Nephron (organoid): Measurements from ENCODE around the gene SSX1.
"Not testable (repeated sequence)": the region's sequence is repeated elsewhere in the genome, so short reads cannot be mapped to it uniquely, and the experiment has no call there.

Experiments used
- H3K27ac Mint-ChIP-seq, 3 experiments: 2 replicates each; pipeline ENCODE4 v1.8.0; 2020; ENCODE audit warnings: mixed read lengths in 3 of 3, mild to moderate bottlenecking in 2 of 3, moderate library complexity in 1 of 3
- H3K27me3 Mint-ChIP-seq: 2 replicates; pipeline ENCODE4 v1.8.0; 2021; ENCODE audit warnings: low read depth, mild to moderate bottlenecking, moderate library complexity, mixed read lengths
- H3K36me3 Mint-ChIP-seq: 2 replicates; pipeline ENCODE4 v1.8.0; 2020; ENCODE audit warnings: low read depth, mixed read lengths
- H3K4me1 Mint-ChIP-seq: 2 replicates; pipeline ENCODE4 v1.8.0; 2020; ENCODE audit warnings: mixed read lengths
- H3K4me3 Mint-ChIP-seq, 3 experiments: 2 replicates each; pipeline ENCODE4 v1.8.0; 2020; ENCODE audit warnings: mild to moderate bottlenecking in 3 of 3, mixed read lengths in 3 of 3, moderate library complexity in 2 of 3
- H3K9me3 Mint-ChIP-seq: 2 replicates; pipeline ENCODE4 v1.8.0; 2020; ENCODE audit warnings: mixed read lengths
- TF ChIP-seq, protein P1 (sequence below), 3 experiments: fragments of 200-600 bp; sonication (generic); IDR thresholded peaks; one replicate each; pipeline ENCODE4 v1.5.0; 2021; ENCODE audit warnings: antibody characterized with exemption in 3 of 3; ENCODE audit not compliant: unreplicated experiment in 3 of 3

The SSX1 gene, protein sequence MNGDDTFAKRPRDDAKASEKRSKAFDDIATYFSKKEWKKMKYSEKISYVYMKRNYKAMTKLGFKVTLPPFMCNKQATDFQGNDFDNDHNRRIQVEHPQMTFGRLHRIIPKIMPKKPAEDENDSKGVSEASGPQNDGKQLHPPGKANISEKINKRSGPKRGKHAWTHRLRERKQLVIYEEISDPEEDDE

DNA sequence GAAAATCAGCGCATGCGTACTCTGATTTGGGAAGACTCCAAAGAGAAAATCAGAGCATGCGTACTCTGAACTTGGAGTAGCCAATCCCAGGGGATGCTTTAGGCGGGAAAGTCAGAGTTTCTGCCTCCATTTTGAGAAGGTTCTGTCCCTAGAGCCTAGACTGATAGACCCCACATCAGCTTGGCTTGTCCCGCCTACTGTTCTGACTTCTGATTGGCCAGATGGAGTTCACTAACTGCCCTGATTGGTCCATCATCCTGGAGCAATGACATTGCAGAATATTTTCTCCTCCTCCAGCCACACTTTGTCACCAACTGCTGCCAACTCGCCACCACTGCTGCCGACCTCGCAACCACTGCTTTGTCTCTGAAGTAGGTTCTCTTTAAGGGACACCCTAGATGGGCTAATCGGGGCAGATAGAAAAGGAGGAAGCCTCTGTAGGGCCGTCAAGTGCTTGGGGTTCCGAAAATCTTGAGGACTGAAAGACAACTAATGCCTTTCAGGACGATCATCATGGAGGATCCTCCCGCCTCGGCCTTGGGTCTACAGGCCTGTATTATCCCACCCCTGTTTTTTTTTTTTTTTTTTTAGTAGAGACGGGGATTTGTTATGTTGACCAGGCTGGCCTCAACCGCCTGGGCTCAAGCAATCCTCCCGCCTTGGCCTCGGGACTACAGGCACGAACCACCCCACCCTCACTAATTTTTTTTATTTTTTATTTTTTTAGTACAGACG lies at the start of gene SSX1:
Gene SSX1 (plus strand): TSS at position 331 of the 735 bp plus-strand sequence. CDS start 1,850 bp downstream, outside the sequence.
- not testable (repeated sequence) for H3K9me3 Mint-ChIP-seq, H3K36me3 Mint-ChIP-seq, H3K27me3 Mint-ChIP-seq, H3K4me1 Mint-ChIP-seq, H3K27ac Mint-ChIP-seq, H3K4me3 Mint-ChIP-seq

DNA sequence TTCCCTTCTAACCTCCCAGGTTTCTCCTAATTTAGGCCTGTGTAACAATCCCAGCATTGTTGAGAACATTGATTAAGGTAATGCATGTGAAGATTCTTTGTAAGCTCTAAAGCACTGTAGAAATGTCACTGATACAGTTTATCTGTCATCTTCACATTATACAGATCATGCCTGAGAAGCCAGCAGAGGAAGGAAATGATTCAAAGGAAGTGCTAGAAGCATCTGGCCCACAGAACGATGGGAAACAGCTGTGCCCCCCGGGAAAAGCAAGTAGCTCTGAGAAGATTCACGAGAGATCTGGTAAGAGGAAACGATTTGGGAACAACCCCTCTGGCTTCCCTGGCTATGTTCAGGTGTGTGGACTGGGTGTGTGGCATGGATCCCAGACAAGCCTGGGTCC lies 40.9 kb upstream of the SSX1 start:
- H3K36me3 Mint-ChIP-seq, H3K27ac Mint-ChIP-seq, H3K27me3 Mint-ChIP-seq, H3K9me3 Mint-ChIP-seq, H3K4me1 Mint-ChIP-seq, H3K4me3 Mint-ChIP-seq: not testable (repeated sequence)

DNA sequence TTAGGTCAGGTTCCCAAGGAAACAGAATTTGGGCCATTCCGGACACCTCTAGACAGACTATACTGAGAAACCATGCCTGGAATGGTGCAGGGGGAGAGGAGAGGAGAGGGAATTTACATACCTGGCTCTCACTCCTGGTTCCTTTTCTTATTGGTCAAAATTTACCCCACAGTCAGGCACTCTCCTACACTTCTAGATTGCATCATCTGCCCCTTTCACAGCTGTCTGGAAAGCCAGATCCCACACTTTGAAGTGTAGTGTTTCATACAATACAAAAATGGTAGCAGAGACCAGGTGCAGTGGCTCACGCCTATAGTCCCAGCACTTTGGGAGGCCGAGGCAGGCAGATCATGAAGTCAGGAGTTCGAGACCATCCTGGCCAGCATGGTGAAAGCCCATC lies 31.0 kb upstream of the SSX1 start:
- not testable (repeated sequence) for H3K4me1 Mint-ChIP-seq, H3K27me3 Mint-ChIP-seq

DNA sequence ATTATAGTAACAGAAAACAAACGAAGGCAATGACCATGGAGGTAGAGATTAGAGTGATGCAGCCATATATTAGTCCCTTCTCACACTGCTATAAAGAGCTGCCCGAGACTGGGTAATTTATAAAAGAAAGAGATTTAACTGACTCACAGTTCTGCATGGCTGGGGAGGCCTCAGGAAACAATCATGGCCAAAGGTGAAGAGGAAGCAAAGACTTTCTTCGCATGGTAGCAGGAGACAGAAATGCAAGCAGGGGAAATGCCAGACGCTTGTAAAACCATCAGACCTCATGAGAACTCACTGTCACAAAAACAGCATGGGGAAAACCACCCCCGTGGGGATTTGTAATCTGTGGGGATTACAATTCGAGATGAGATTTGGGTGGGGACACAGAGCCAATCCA lies 2.2 kb upstream of the SSX1 start:
- not testable (repeated sequence) for H3K27ac Mint-ChIP-seq, H3K27me3 Mint-ChIP-seq, H3K36me3 Mint-ChIP-seq, H3K4me3 Mint-ChIP-seq, H3K4me1 Mint-ChIP-seq, H3K9me3 Mint-ChIP-seq

More for the DNA sequence above, 31.0 kb upstream of the SSX1 start:
- peaks cover 23% of the 10 kb centered on the region for H3K9me3 Mint-ChIP-seq
- H3K27ac Mint-ChIP-seq, H3K4me3 Mint-ChIP-seq, H3K36me3 Mint-ChIP-seq: not testable (repeated sequence)

DNA sequence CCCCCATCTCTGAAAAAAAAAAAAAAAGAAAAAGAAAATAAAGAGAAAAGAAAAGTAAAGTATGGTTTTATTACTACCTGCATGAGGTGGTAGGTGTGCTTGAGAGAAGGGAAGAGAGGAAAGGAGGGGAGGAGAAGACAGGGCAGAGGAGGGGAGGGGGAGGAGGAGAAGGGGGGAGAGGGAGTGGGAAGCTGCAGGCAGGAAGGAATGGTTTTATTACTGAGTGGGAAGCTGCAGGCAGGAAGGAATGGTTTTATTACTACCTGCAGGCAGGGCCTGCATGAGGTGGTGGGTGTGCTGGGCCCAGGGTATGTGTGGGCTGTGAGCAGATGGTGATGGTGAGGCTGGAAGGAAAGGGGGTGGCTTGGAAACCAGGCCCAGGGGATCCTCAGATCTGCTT lies 19.2 kb downstream of the SSX1 start:
- not testable (repeated sequence) for H3K9me3 Mint-ChIP-seq, H3K27me3 Mint-ChIP-seq, H3K36me3 Mint-ChIP-seq, H3K4me1 Mint-ChIP-seq, H3K27ac Mint-ChIP-seq, H3K4me3 Mint-ChIP-seq

DNA sequence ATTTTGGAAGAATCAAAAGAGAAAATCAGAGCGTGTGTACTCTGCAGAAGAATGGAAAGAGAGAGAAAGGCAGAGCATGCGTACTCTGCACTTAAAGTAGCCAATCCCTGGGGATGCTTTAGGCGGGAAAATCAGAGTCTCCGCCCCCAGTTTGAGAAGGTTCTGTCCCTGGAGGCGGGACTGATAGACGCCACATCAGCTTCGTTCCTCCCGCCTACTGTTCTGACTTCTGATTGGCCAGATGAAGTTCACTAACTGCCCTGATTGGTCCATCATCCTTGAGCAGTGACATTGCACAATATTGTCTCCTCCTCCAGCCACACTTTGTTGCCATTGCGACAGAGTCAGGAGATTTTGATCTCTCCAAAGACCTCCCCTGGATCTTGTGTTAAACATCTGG lies 23.8 kb downstream of the SSX1 start:
- no peaks in the 10 kb centered on the region for H3K36me3 Mint-ChIP-seq
- H3K27ac Mint-ChIP-seq = no peak overlapping the region
- H3K27me3 Mint-ChIP-seq = no peaks in the 10 kb centered on the region
- H3K4me3 Mint-ChIP-seq = no peak overlapping the region
- peaks cover 10% of the 10 kb centered on the region for H3K9me3 Mint-ChIP-seq
- H3K4me1 Mint-ChIP-seq = no peaks in the 10 kb centered on the region
- TF ChIP-seq, protein P1, sequence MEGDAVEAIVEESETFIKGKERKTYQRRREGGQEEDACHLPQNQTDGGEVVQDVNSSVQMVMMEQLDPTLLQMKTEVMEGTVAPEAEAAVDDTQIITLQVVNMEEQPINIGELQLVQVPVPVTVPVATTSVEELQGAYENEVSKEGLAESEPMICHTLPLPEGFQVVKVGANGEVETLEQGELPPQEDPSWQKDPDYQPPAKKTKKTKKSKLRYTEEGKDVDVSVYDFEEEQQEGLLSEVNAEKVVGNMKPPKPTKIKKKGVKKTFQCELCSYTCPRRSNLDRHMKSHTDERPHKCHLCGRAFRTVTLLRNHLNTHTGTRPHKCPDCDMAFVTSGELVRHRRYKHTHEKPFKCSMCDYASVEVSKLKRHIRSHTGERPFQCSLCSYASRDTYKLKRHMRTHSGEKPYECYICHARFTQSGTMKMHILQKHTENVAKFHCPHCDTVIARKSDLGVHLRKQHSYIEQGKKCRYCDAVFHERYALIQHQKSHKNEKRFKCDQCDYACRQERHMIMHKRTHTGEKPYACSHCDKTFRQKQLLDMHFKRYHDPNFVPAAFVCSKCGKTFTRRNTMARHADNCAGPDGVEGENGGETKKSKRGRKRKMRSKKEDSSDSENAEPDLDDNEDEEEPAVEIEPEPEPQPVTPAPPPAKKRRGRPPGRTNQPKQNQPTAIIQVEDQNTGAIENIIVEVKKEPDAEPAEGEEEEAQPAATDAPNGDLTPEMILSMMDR (IDR thresholded peaks at IDR 0.05; ENCODE audit: unreplicated experiment in 3 of 3) = no peak

DNA sequence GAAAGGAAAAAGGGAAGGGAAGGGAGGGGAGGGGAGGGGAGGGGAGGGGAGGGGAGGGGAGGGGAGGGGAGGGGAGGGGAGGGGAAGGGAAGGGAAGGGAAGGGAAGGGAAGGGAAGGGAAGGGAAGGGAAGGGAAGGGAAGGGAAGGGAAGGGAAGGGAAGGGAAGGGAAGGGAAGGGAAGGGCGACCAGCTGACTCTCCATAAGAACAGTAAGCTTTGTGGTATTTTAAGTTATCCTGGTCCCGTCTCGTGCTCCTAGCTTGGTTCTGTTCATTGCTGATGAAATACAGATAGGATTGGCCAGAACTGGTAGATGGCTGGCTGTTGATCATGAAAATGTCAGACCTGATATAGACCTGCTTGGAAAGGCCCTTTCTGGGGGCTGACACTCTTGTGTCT lies 25.5 kb downstream of the SSX1 start:
- not testable (repeated sequence) for H3K27me3 Mint-ChIP-seq, H3K27ac Mint-ChIP-seq, H3K36me3 Mint-ChIP-seq, H3K4me3 Mint-ChIP-seq, H3K4me1 Mint-ChIP-seq
- H3K9me3 Mint-ChIP-seq = peaks cover 10% of the 10 kb centered on the region

DNA sequence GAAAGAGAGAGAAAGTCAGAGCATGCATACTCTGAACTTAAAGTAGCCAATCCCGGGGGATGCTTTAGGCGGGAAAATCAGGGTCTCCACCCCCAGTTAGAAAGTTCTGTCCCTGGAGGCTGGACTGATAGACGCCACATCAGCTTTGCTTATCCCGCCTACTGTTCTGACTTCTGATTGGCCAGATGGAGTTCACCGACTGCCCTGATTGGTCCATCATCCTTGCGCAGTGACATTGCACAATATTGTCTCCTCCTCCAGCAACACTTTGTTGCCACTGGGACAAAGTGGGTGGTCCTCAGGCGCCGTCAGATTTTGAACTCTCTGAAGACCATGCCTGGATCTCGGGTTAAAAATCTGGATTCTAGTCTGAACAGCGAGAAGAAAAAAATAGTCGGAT lies 51.0 kb downstream of the SSX1 start:
- H3K36me3 Mint-ChIP-seq = no peaks in the 10 kb centered on the region
- H3K4me1 Mint-ChIP-seq = peaks cover 7% of the 10 kb centered on the region
- H3K9me3 Mint-ChIP-seq = peaks cover 10% of the 10 kb centered on the region
- TF ChIP-seq, protein P1 (IDR thresholded peaks at IDR 0.05; ENCODE audit: unreplicated experiment in 3 of 3) = no peak
- no peaks in the 10 kb centered on the region for H3K27me3 Mint-ChIP-seq
- H3K27ac Mint-ChIP-seq = no peak overlapping the region
- H3K4me3 Mint-ChIP-seq = no peak overlapping the region

DNA sequence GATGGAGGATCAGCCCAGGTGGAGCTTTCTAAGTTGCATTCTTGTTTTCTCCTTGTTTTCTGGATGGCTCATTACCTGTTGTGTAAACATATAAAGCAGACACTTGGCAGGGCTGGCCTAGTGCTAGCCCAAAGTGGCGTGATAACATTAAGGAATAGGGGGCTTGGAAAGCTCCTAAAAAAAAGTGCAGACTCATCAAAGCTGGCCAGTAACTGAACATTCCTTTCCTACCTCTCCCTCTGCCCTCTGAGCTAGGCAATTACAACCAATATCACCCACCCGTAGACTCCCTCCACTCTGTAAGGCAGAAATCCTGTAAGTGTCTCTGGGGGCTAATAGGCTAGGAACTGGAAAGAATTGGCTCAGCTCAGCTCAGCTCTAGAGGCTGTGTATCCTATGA lies 58.8 kb downstream of the SSX1 start:
- H3K36me3 Mint-ChIP-seq, H3K27me3 Mint-ChIP-seq, H3K4me3 Mint-ChIP-seq, H3K27ac Mint-ChIP-seq, H3K9me3 Mint-ChIP-seq, H3K4me1 Mint-ChIP-seq: not testable (repeated sequence)
